ENCODE results near the gene STX1B. TPM values are rescaled to one million over a fixed set of nuclear protein-coding genes. Genes with fewer than 3 reads are reported as not detected.

The STX1B gene
- total and polyA plus RNA-seq, 4 experiments from 2014 or later: 1.5 to 2.4 TPM; not detected in 2

DNA sequence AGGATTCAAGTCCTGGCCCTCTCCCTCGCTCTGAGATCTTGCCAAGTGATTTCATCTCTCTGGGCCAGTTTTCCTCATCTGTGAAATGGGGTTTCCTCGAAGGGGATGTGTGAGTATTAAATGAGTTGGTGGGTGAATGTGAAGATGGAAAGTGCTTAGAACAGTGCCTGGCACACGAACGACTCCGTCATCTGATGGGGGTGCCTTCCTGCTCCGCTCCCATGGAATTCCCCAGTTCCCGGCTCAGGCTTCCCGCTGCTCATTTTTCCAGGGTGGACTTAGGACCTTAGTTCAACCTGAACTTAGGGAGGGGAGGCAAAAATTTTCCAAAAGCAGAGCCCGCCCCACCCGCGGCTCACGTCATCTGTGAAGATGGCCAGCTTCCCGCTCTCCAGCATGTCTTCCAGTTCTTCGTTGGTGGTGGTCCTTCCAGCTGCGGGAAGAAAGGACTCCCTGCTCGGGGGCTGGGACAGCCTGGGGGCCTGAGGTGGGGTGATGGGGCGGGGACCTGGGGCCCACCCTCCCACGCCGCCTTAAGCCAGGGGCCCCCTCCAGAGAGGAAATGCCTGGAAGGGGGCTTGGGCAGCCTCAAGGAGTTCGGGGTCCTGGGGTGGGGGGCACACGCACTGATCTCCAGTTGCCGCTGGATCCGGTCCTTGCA lies 14.0 kb downstream of the STX1B start:
- Mint-ChIP-seq H3K27me3 (no peaks in the 10 kb centered on the region), H3K4me1 (peaks cover 2 to 6% (median 4%) of the 10 kb centered on the region in 4 donors), H3K4me3 (peak overlapping the region; percentile 61 to 86 (median 82)), H3K36me3 (no peaks in the 10 kb centered on the region), H3K27ac (peak overlapping the region in 5 of 7 donors; percentile 54 to 89 (median 86)), H3K9me3 (no peaks in the 10 kb centered on the region)
- ChIA-PET POLR2A (ENCODE audit: partially characterized antibody) (interaction anchor here (1.0 to 1.5 kb wide), 3 partner anchors 10 to 146 kb away, joined by 4 to 5 read pairs (median 5); partner anchors contain the start of genes ZNF646 and ZNF668), CTCF (ENCODE audit: partially characterized antibody) (interaction anchor here (1.1 to 1.8 kb wide), 2 partner anchors 146 kb away, joined by 3 to 4 read pairs; no protein-coding TSS in a partner anchor)
- H3K27ac ChIP-seq (ENCODE audit: low read depth, low read length): peak overlapping the region; percentile 47
- no peaks in the 10 kb centered on the region for H3K27me3 ChIP-seq (ENCODE audit: insufficient read depth, low read length)
- no peaks in the 10 kb centered on the region for H3K9me3 ChIP-seq (ENCODE audit: control insufficient read depth in 1 of 2, low read length in 2 of 2)
- no peak for DNase-seq
- intact Hi-C loops (cut with micrococcal nuclease): loop anchor here (5.0 kb wide), 1 partner anchor 39 kb away; the partner anchor contains the start of gene SETD1A
- no peaks in the 10 kb centered on the region for H3K36me3 ChIP-seq (ENCODE audit: insufficient read depth, low read length)
- H3K4me1 ChIP-seq (ENCODE audit: insufficient read depth, low read length): peaks cover 11% of the 10 kb centered on the region
- H3K4me3 ChIP-seq (ENCODE audit: low read length in 2 of 2): peak overlapping the region; percentile 60 to 69

DNA sequence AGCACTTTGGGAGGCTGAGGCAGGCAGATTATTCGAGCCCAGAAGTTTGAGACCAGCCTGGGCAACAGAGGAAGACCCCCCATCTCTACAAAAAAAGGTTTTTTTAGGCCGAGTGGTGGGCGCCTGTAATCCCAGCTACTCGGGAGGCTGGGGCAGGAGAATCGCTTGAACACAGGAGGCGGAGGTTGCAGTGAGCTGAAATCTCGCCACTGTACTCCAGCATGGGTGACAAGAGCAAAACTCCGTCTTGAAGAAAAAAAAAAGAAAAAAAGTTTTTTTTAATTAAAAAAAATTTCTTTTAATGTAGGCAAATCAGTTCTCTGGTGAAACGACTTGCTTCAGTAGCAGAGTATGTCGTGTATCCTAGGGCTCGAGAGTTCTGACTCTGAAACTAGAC lies 14.5 kb downstream of the STX1B start:
- Mint-ChIP-seq H3K9me3 (no peaks in the 10 kb centered on the region), H3K36me3 (no peaks in the 10 kb centered on the region), H3K4me3 (peak overlapping the region in 7 of 8 donors; percentile 11 to 81 (median 49)), H3K4me1 (peaks cover 2 to 6% (median 4%) of the 10 kb centered on the region in 4 donors), H3K27ac (peak overlapping the region in 2 of 7 donors; percentile 50 to 80), H3K27me3 (no peaks in the 10 kb centered on the region)
- ChIA-PET CTCF (ENCODE audit: partially characterized antibody) (interaction anchor here (1.3 to 1.8 kb wide), 2 partner anchors 10 to 146 kb away, joined by 3 to 4 read pairs; no protein-coding TSS in a partner anchor), POLR2A (ENCODE audit: partially characterized antibody) (interaction anchor here (1.3 to 1.5 kb wide), 2 partner anchors 10 to 146 kb away, joined by 4 to 5 read pairs; no protein-coding TSS in a partner anchor)
- H3K36me3 ChIP-seq (ENCODE audit: insufficient read depth, low read length): no peaks in the 10 kb centered on the region
- intact Hi-C loops (cut with micrococcal nuclease): loop anchor here (5.0 kb wide), 1 partner anchor 39 kb away; the partner anchor contains the start of gene SETD1A
- H3K4me3 ChIP-seq (ENCODE audit: low read length in 2 of 2): no peak overlapping the region
- no peaks in the 10 kb centered on the region for H3K27me3 ChIP-seq (ENCODE audit: insufficient read depth, low read length)
- H3K27ac ChIP-seq (ENCODE audit: low read depth, low read length): no peak overlapping the region
- no peak for DNase-seq
- H3K9me3 ChIP-seq (ENCODE audit: control insufficient read depth in 1 of 2, low read length in 2 of 2): no peaks in the 10 kb centered on the region
- H3K4me1 ChIP-seq (ENCODE audit: insufficient read depth, low read length): peaks cover 11% of the 10 kb centered on the region

DNA sequence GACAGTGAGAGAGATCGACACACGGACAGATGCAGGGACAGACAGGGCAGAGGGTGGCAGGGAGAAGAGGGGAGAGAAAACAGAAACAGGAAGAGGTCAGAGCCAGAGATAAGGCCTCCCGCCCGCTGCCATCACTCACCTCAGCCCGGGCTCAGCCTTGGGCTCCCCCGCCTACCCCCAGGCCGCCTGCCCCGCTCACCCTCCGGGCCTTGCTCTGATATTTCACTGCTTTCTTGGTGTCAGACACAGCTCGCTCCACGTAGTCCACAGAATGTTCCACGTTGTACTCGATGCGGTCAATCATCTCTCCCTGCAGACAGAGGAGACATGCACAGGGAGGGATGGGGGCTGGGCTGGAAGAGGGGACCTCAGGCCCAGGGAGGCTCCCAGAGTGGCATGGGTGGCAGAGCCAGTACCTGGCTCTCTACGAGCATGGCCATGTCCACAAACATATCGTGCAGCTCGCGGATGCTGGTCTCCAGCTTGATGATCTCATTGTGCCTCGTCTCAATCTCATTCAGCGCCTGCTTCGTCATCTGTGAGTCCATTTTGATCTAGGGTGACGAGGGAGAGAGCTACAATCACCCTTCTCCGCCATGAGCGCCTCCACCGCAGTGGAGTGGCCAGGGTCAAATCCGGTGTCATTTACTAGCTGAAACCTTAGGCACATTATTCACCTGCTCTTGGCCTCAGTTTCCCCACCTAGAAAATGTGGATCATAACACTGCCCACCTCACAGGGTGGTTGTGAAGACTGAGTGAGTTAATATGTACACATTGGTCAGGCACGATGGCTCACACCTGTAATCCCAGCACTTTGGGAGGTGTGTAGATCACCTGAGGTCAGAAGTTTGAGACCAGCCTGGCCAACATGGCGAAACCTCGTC lies 17.3 kb downstream of the STX1B start:
- POLR2A ChIA-PET (ENCODE audit: partially characterized antibody): no interaction called here
- intact Hi-C loops (cut with micrococcal nuclease): no loop called here
- Histone ChIP-seq H3K4me3 (ENCODE audit: low read length in 2 of 2) (no peak overlapping the region), H3K9me3 (ENCODE audit: control insufficient read depth in 1 of 2, low read length in 2 of 2) (no peaks in the 10 kb centered on the region), H3K36me3 (ENCODE audit: insufficient read depth, low read length) (no peaks in the 10 kb centered on the region), H3K27me3 (ENCODE audit: insufficient read depth, low read length) (no peaks in the 10 kb centered on the region), H3K4me1 (ENCODE audit: insufficient read depth, low read length) (peaks cover 11% of the 10 kb centered on the region), H3K27ac (ENCODE audit: low read depth, low read length) (no peak overlapping the region)
- Mint-ChIP-seq H3K4me3 (no peak overlapping the region), H3K4me1 (peaks cover 2 to 6% (median 4%) of the 10 kb centered on the region in 4 donors), H3K36me3 (no peaks in the 10 kb centered on the region), H3K27me3 (no peaks in the 10 kb centered on the region), H3K27ac (no peak overlapping the region), H3K9me3 (no peaks in the 10 kb centered on the region)
- DNase-seq: no peak
- CTCF ChIA-PET (ENCODE audit: partially characterized antibody): interaction anchor here (0.9 to 1.2 kb wide), 3 partner anchors 8 to 51 kb away, joined by 3 to 4 read pairs (median 3); partner anchors contain the start of gene HSD3B7

DNA sequence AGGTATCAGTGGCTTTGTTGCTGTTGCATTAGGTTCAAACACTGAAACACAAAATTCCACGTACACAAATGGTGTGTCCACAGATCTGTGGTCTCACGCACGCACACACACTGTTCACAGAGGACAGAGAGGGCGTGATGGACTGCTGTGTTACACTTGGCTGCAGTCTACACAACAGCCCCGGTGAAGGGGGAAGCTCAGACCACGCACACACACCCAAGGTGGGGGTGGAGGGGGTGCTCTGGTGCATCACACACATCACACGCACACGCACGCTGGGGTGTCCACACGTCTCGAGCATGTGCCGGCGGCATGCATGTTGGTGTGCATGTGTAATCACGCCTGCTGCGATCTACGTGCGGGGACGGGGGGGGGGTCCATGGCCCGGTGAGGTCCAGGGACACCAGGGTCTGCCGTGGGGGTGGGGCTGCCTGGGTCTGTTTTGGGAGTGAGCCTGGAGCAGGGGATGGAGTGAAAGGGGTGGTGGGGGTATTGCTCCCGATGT lies 18.1 kb downstream of the STX1B start:
- no peak overlapping the region for H3K4me3 Mint-ChIP-seq
- H3K4me1 ChIP-seq (ENCODE audit: insufficient read depth, low read length): peaks cover 8% of the 10 kb centered on the region
- intact Hi-C loops (cut with micrococcal nuclease): no loop called here
- no peaks in the 10 kb centered on the region for H3K36me3 Mint-ChIP-seq
- H3K9me3 Mint-ChIP-seq: no peaks in the 10 kb centered on the region
- peaks cover 2 to 6% (median 4%) of the 10 kb centered on the region in 4 donors for H3K4me1 Mint-ChIP-seq
- no peaks in the 10 kb centered on the region for H3K36me3 ChIP-seq (ENCODE audit: insufficient read depth, low read length)
- H3K27me3 ChIP-seq (ENCODE audit: insufficient read depth, low read length): no peaks in the 10 kb centered on the region
- H3K27me3 Mint-ChIP-seq: no peaks in the 10 kb centered on the region
- no peak for DNase-seq
- H3K9me3 ChIP-seq (ENCODE audit: control insufficient read depth in 1 of 2, low read length in 2 of 2): no peaks in the 10 kb centered on the region
- no peak overlapping the region for H3K4me3 ChIP-seq (ENCODE audit: low read length in 2 of 2)
- ChIA-PET CTCF (ENCODE audit: partially characterized antibody) (no interaction called here), POLR2A (ENCODE audit: partially characterized antibody) (no interaction called here)
- no peak overlapping the region for H3K27ac ChIP-seq (ENCODE audit: low read depth, low read length)
- no peak overlapping the region for H3K27ac Mint-ChIP-seq

DNA sequence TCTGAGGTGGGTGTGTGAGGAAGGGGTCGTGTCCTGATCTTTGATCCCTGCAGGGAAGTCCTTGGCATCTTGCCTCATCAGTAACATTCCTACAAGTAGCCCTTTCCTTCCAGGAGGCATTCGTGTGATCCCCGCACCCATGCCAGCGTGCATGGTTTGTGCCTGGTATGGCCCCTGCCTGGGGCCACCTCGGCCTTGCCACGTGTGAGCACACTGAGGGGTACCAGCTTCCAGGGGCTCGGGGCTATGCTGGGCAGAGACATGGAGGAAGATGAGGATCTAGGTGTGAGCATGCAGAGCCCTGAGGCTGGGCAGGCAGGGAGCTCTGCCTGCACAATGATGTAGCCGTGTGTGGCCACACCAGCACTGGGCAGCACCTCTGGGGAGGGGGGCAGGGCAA lies 19.4 kb downstream of the STX1B start:
- Histone ChIP-seq H3K9me3 (ENCODE audit: control insufficient read depth in 1 of 2, low read length in 2 of 2) (no peaks in the 10 kb centered on the region), H3K4me1 (ENCODE audit: insufficient read depth, low read length) (no peaks in the 10 kb centered on the region), H3K36me3 (ENCODE audit: insufficient read depth, low read length) (no peaks in the 10 kb centered on the region), H3K4me3 (ENCODE audit: low read length in 2 of 2) (no peak overlapping the region), H3K27ac (ENCODE audit: low read depth, low read length) (no peak overlapping the region), H3K27me3 (ENCODE audit: insufficient read depth, low read length) (no peaks in the 10 kb centered on the region)
- no peak overlapping the region for H3K27ac Mint-ChIP-seq
- no peak for DNase-seq
- no peaks in the 10 kb centered on the region for H3K27me3 Mint-ChIP-seq
- ChIA-PET POLR2A (ENCODE audit: partially characterized antibody) (no interaction called here), CTCF (ENCODE audit: partially characterized antibody) (no interaction called here)
- intact Hi-C loops (cut with micrococcal nuclease): no loop called here
- peaks cover 0 to under 1% (median under 1%) of the 10 kb centered on the region in 4 donors for H3K4me1 Mint-ChIP-seq
- H3K9me3 Mint-ChIP-seq: no peaks in the 10 kb centered on the region
- H3K4me3 Mint-ChIP-seq: no peak overlapping the region
- no peaks in the 10 kb centered on the region for H3K36me3 Mint-ChIP-seq

DNA sequence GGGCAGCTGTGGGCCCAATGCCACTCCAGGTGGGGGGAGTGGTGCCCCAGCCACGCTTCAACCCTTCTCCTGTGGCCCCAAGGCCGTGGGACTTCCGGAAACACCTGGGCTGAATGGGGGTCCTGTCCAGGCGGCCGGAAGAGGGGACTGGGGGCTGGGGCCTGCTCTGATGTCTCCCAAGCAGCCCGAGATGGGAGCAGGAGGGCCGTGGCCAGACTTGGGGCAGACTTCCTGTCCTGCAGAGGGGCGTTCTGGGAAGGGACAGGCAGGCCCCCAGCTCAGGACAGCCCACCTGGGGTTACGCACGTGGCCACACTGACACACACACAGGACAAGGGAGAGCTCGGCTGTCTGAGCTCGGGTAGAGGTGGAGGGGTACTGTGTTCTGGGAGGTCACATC lies 20.3 kb downstream of the STX1B start:
- no peak overlapping the region for H3K27ac ChIP-seq (ENCODE audit: low read depth, low read length)
- H3K4me1 ChIP-seq (ENCODE audit: insufficient read depth, low read length): peaks cover 2% of the 10 kb centered on the region
- no peaks in the 10 kb centered on the region for H3K27me3 ChIP-seq (ENCODE audit: insufficient read depth, low read length)
- no peaks in the 10 kb centered on the region for H3K9me3 ChIP-seq (ENCODE audit: control insufficient read depth in 1 of 2, low read length in 2 of 2)
- H3K4me3 ChIP-seq (ENCODE audit: low read length in 2 of 2): no peak overlapping the region
- Mint-ChIP-seq H3K4me3 (no peak overlapping the region), H3K27ac (no peak overlapping the region), H3K4me1 (no peaks in the 10 kb centered on the region), H3K9me3 (no peaks in the 10 kb centered on the region), H3K36me3 (no peaks in the 10 kb centered on the region), H3K27me3 (no peaks in the 10 kb centered on the region)
- no peaks in the 10 kb centered on the region for H3K36me3 ChIP-seq (ENCODE audit: insufficient read depth, low read length)
- POLR2A ChIA-PET (ENCODE audit: partially characterized antibody): no interaction called here
- CTCF ChIA-PET (ENCODE audit: partially characterized antibody): interaction anchor here (0.6 kb wide), 1 partner anchor 37 kb away, joined by 5 read pairs; no protein-coding TSS in a partner anchor
- intact Hi-C loops (cut with micrococcal nuclease): no loop called here
- DNase-seq: no peak

Measured in CD4-positive, alpha-beta memory T cell (primary cell).